ENCODE results near the gene TM2D1.

TM2D1 gene

GRCh38 chr1:61642475-61643232, 82.3 kb downstream of the TM2D1 start:
- Histone ChIP-seq H3K4me3 (no peak overlapping the region), H3K27ac (peak overlapping the region; percentile 86 to 88)
- TF ChIP-seq CTCF (IDR thresholded peaks at IDR 0.05): no peak
- no peak for DNase-seq (ENCODE audit: low spot score)

- peak overlapping the region; percentile 59 for H3K4me3 ChIP-seq
- peak; percentile 90 for DNase-seq (ENCODE audit: low spot score)
- peak overlapping the region; percentile 86 to 88 for H3K27ac ChIP-seq
- peak; percentile 92 for TF ChIP-seq CTCF (IDR thresholded peaks at IDR 0.05)
Observed at GRCh38 chr1:61641578-61642336, 83.2 kb downstream of the TM2D1 start.

GRCh38 chr1:61640531-61641530, 84.1 kb downstream of the TM2D1 start:
- no peak for TF ChIP-seq CTCF (IDR thresholded peaks at IDR 0.05)
- Histone ChIP-seq H3K27ac (peak overlapping the region; percentile 86 to 88), H3K4me3 (peak overlapping the region; percentile 59)
- no peak for DNase-seq (ENCODE audit: low spot score)

- H3K4me3 ChIP-seq: no peak overlapping the region
- DNase-seq (ENCODE audit: low spot score): no peak
- TF ChIP-seq CTCF (IDR thresholded peaks at IDR 0.05): no peak
- peak overlapping the region; percentile 86 to 88 for H3K27ac ChIP-seq
Observed at GRCh38 chr1:61639608-61640336, 85.2 kb downstream of the TM2D1 start.

- Histone ChIP-seq H3K4me3 (no peak overlapping the region), H3K27ac (peak overlapping the region; percentile 86 to 88)
- TF ChIP-seq CTCF (IDR thresholded peaks at IDR 0.05): no peak
- no peak for DNase-seq (ENCODE audit: low spot score)
Observed at GRCh38 chr1:61638911-61639605, 85.9 kb downstream of the TM2D1 start.

GRCh38 chr1:61638296-61638695, 86.6 kb downstream of the TM2D1 start:
- no peak for TF ChIP-seq CTCF (IDR thresholded peaks at IDR 0.05)
- no peak overlapping the region for H3K4me3 ChIP-seq
- DNase-seq (ENCODE audit: low spot score): no peak
- peak overlapping the region; percentile 86 to 88 for H3K27ac ChIP-seq
